HG02798 (cell line): ENCODE results near the gene SFXN5.
"Not testable (repeated sequence)": the region's sequence is repeated elsewhere in the genome, so short reads cannot be mapped to it uniquely, and the experiment has no call there.

Experiments
- ATAC-seq: cut with Tn5 transposase; IDR thresholded peaks from one replicate; pipeline ENCODE4 v1.9.1; 2021; ENCODE audit warnings: mild to moderate bottlenecking; ENCODE audit not compliant: unreplicated experiment, poor library complexity

The SFXN5 gene

GRCh38 chr2:73103018-73103542 lies 31.6 kb upstream of the SFXN5 start:
- ATAC-seq: no peak

GRCh38 chr2:73101626-73102256 lies 30.2 kb upstream of the SFXN5 start:
- no peak for ATAC-seq

GRCh38 chr2:73100956-73101355 lies 29.4 kb upstream of the SFXN5 start:
- no peak for ATAC-seq

GRCh38 chr2:73099486-73099885 lies 28.0 kb upstream of the SFXN5 start:
- ATAC-seq: no peak

- no peak for ATAC-seq
These were observed 24.4 kb upstream of the SFXN5 start for GRCh38 chr2:73095910-73096309.

- ATAC-seq: not testable (repeated sequence)
These were observed 22.2 kb upstream of the SFXN5 start for GRCh38 chr2:73093601-73094218.

- no peak for ATAC-seq
These were observed 20.8 kb upstream of the SFXN5 start for GRCh38 chr2:73092146-73092783.

GRCh38 chr2:73091696-73092095 lies 20.2 kb upstream of the SFXN5 start:
- ATAC-seq: no peak

GRCh38 chr2:73091164-73091563 lies 19.7 kb upstream of the SFXN5 start:
- ATAC-seq: no peak

GRCh38 chr2:73089270-73090030 lies 17.9 kb upstream of the SFXN5 start:
- no peak for ATAC-seq

GRCh38 chr2:73088703-73089102 lies 17.2 kb upstream of the SFXN5 start:
- ATAC-seq: no peak

- no peak for ATAC-seq
These were observed 16.7 kb upstream of the SFXN5 start for GRCh38 chr2:73088211-73088610.

GRCh38 chr2:73087311-73087710 lies 15.8 kb upstream of the SFXN5 start:
- ATAC-seq: no peak

GRCh38 chr2:73085691-73086090 lies 14.2 kb upstream of the SFXN5 start:
- peak; percentile 90 for ATAC-seq

- ATAC-seq: no peak
These were observed 13.5 kb upstream of the SFXN5 start for GRCh38 chr2:73084971-73085370.

GRCh38 chr2:73083886-73084800 lies 12.6 kb upstream of the SFXN5 start:
- ATAC-seq: no peak

- ATAC-seq: no peak
These were observed 11.3 kb upstream of the SFXN5 start for GRCh38 chr2:73082523-73083410.

GRCh38 chr2:73081181-73081671 lies 9.7 kb upstream of the SFXN5 start:
- no peak for ATAC-seq
